ENCODE measurements around the gene AGAP3. TPM values are rescaled to one million over a fixed set of nuclear protein-coding genes. Genes with fewer than 3 reads are reported as not detected.
A peak's percentile ranks its signal among the peaks of the same experiment; 100 is the strongest.

Gene AGAP3
- polyA plus RNA-seq, 3 donors: 6.4 to 133 (median 6.8) TPM

DNA sequence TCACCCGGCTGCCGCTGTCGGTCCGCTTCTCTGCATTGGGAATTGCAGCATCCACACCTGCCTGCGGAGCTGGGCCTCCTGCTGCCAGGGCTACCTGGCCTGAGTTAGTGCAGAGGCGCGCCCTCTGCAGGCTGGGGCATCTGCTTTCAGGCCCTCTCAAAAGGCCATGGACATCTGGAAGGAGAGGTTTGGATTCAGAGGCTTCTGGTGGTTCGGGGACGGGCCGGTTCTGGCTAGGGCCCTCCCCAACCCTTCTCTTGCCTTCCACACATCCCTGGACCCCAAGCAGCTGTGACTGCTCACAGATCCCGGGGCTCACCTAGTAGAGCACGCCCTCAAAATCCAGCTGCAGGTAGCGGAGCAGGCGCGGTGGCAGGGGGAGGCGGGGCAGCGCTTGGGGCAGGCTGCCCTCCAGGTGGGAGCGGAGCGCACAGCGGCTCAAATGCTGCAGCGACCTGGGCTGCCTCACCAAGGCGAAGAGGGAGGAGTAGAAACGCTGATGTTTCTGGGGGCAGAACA lies 89.6 kb downstream of the AGAP3 start:
- 87% methylated on average over 22 of the region's 23 CpGs for WGBS (ENCODE audit: insufficient coverage)
- H3K4me1 Mint-ChIP-seq: peaks cover 4% of the 10 kb centered on the region
- peaks cover 26 to 57% (median 28%) of the 10 kb centered on the region in 3 donors for H3K27me3 Mint-ChIP-seq (ENCODE audit: low read depth in 3 of 3)
- no peak overlapping the region for H3K9ac ChIP-seq (ENCODE audit: insufficient read depth, low read length, poor library complexity, severe bottlenecking)
- H3K27ac ChIP-seq (ENCODE audit: low read depth in 1 of 2, low read length in 2 of 2): no peak overlapping the region
- H3K4me3 Mint-ChIP-seq: no peak overlapping the region
- H2AFZ ChIP-seq (ENCODE audit: insufficient read depth, low read depth, low read length, poor library complexity, severe bottlenecking): no peak overlapping the region
- no peaks in the 10 kb centered on the region for H3K79me2 ChIP-seq (ENCODE audit: insufficient read depth, low read length)
- intact Hi-C loops (cut with micrococcal nuclease): no loop called here
- peaks cover 0 to 30% of the 10 kb centered on the region in 2 donors for H3K27me3 ChIP-seq (ENCODE audit: control insufficient read depth in 2 of 2, insufficient read depth in 2 of 2, low read length in 2 of 2)
- H3K4me1 ChIP-seq (ENCODE audit: control insufficient read depth in 1 of 2, insufficient read depth in 2 of 2, low read length in 2 of 2): no peaks in the 10 kb centered on the region
- H3K27ac Mint-ChIP-seq: no peak overlapping the region
- H3K36me3 ChIP-seq (replicated peaks in 1 of 2; ENCODE audit: control insufficient read depth in 1 of 2, insufficient read depth in 2 of 2, low read length in 2 of 2): no peaks in the 10 kb centered on the region
- H3K4me3 ChIP-seq (replicated peaks in 1 of 3; ENCODE audit: low read depth in 2 of 3, low read length in 3 of 3): no peak overlapping the region
- H3K9me3 Mint-ChIP-seq: peaks cover 12 to 28% (median 18%) of the 10 kb centered on the region in 7 donors
- TF ChIP-seq CTCF (IDR thresholded peaks at IDR 0.05): no peak
- peaks cover 4 to 18% of the 10 kb centered on the region in 2 donors for H3K9me3 ChIP-seq (replicated peaks in 1 of 2; ENCODE audit: control insufficient read depth in 1 of 2, insufficient read depth in 1 of 2, low read length in 2 of 2)
- DNase-seq: no peak
- no peak overlapping the region for H3K4me2 ChIP-seq (replicated peaks; ENCODE audit: extremely low read depth, low read length, poor library complexity, severe bottlenecking)
- H4K20me1 ChIP-seq (ENCODE audit: insufficient read depth, low read length): no peaks in the 10 kb centered on the region
- no peaks in the 10 kb centered on the region for H3K36me3 Mint-ChIP-seq

DNA sequence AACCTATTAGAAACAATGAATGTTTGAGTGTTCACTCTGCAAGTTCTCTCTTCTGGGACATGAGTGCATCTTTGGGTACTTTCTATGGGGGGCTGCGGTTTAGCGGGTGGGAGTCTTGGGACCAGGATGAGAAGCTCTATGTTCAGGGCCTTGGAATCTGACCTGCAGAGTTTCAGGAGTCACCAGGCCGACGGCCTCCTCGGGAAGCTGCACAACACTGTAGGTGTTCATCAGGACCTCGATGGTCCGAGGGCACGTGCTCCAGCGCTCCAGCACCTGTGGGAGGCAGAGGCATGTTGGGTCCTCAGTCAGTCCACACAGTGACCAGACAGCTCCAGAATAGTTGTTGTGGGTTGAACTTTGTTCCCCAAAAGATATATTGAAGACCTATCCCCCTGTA lies 90.1 kb downstream of the AGAP3 start:
- Mint-ChIP-seq H3K27me3 (ENCODE audit: low read depth in 3 of 3) (peaks cover 23 to 51% (median 24%) of the 10 kb centered on the region in 3 donors), H3K36me3 (no peaks in the 10 kb centered on the region), H3K9me3 (peaks cover 12 to 28% (median 18%) of the 10 kb centered on the region in 7 donors), H3K4me1 (peaks cover 4% of the 10 kb centered on the region), H3K27ac (no peak overlapping the region), H3K4me3 (peak overlapping the region in 1 of 2 donors; percentile 26)
- no peaks in the 10 kb centered on the region for H4K20me1 ChIP-seq (ENCODE audit: insufficient read depth, low read length)
- no peak overlapping the region for H2AFZ ChIP-seq (ENCODE audit: insufficient read depth, low read depth, low read length, poor library complexity, severe bottlenecking)
- H3K4me3 ChIP-seq (replicated peaks in 1 of 3; ENCODE audit: low read depth in 2 of 3, low read length in 3 of 3): no peak overlapping the region
- no peaks in the 10 kb centered on the region for H3K36me3 ChIP-seq (replicated peaks in 1 of 2; ENCODE audit: control insufficient read depth in 1 of 2, insufficient read depth in 2 of 2, low read length in 2 of 2)
- DNase-seq: no peak
- H3K27me3 ChIP-seq (ENCODE audit: control insufficient read depth in 2 of 2, insufficient read depth in 2 of 2, low read length in 2 of 2): peaks cover 0 to 27% of the 10 kb centered on the region in 2 donors
- intact Hi-C loops (cut with micrococcal nuclease): no loop called here
- H3K4me1 ChIP-seq (ENCODE audit: control insufficient read depth in 1 of 2, insufficient read depth in 2 of 2, low read length in 2 of 2): no peaks in the 10 kb centered on the region
- 93% methylated on average over 8 of the region's 9 CpGs for WGBS (ENCODE audit: insufficient coverage)
- no peak overlapping the region for H3K9ac ChIP-seq (ENCODE audit: insufficient read depth, low read length, poor library complexity, severe bottlenecking)
- no peaks in the 10 kb centered on the region for H3K79me2 ChIP-seq (ENCODE audit: insufficient read depth, low read length)
- peaks cover 4 to 18% of the 10 kb centered on the region in 2 donors for H3K9me3 ChIP-seq (replicated peaks in 1 of 2; ENCODE audit: control insufficient read depth in 1 of 2, insufficient read depth in 1 of 2, low read length in 2 of 2)
- no peak overlapping the region for H3K4me2 ChIP-seq (replicated peaks; ENCODE audit: extremely low read depth, low read length, poor library complexity, severe bottlenecking)
- no peak overlapping the region for H3K27ac ChIP-seq (ENCODE audit: low read depth in 1 of 2, low read length in 2 of 2)
- TF ChIP-seq CTCF (IDR thresholded peaks at IDR 0.05): no peak

Measured in CD14-positive monocyte (primary cell).